ENCODE measurements around the gene TLX3. TPM values are rescaled to one million over a fixed set of nuclear protein-coding genes. Genes with fewer than 3 reads are reported as not detected.

TLX3 gene
- total RNA-seq, 2 donors from 2014 or later: not detected

DNA sequence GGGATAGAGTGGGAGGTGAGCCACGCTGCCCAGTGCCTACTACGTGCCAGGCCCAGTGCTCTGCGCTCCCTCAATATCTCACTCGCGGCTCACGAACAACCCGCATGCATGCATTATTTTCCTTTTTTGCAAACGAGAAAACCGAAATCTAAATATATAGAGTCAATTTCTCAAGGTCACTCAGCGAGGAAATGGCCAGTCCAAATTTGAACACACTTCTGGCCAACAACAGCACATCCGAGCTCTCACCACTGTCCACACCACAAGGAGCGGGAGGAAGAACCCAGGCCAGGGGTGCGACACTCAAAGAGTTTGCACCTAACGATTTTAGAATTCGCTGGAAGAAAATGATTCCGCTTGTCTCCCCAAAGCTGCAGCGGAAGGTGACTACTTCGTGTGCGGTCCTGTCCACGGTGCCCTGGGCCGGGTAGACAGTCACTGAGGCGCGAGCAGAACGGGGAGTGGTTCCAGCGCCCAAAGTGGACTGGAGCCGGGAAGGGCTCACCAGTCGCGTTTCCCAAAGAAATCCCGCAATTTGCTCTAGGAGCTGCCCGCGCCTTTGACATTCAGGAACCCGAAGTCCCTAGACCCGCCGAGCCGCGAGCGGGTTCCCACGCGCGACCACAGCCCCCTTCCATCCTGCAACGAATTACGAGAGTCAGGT is 1.1 kb upstream of the TLX3 start:
- H3K4me1 ChIP-seq (replicated peaks): peaks cover 12% of the 10 kb centered on the region
- 14% methylated on average over 42 of the region's 42 CpGs for WGBS
- peaks cover 81% of the 10 kb centered on the region for H3K27me3 ChIP-seq (replicated peaks; ENCODE audit: insufficient read depth)
- TF ChIP-seq CTCF (IDR thresholded peaks at IDR 0.05) (no peak), POLR2AphosphoS5 (IDR thresholded peaks at IDR 0.05) (no peak), POLR2A (IDR thresholded peaks at IDR 0.05) (no peak)
- H3K4me3 ChIP-seq: no peak overlapping the region
- H3K27ac ChIP-seq: no peak overlapping the region
- no peak for DNase-seq (ENCODE audit: low spot score)
- no peaks in the 10 kb centered on the region for H3K9me3 ChIP-seq
- H3K36me3 ChIP-seq: no peaks in the 10 kb centered on the region
- intact Hi-C loops (cut with DNase I): no loop called here

- no peaks in the 10 kb centered on the region for H3K36me3 ChIP-seq
- 2% methylated on average over 60 of the region's 106 CpGs for WGBS
- H3K4me1 ChIP-seq (replicated peaks): peaks cover 12% of the 10 kb centered on the region
- no peaks in the 10 kb centered on the region for H3K9me3 ChIP-seq
- intact Hi-C loops (cut with DNase I): no loop called here
- no peak overlapping the region for H3K27ac ChIP-seq
- H3K4me3 ChIP-seq: no peak overlapping the region
- TF ChIP-seq CTCF (IDR thresholded peaks at IDR 0.05) (no peak), POLR2AphosphoS5 (IDR thresholded peaks at IDR 0.05) (no peak)
- H3K27me3 ChIP-seq (replicated peaks; ENCODE audit: insufficient read depth): peaks cover 88% of the 10 kb centered on the region
- no peak for DNase-seq (ENCODE audit: low spot score)
Observed at GRCh38 chr5:171309276-171310211, 496 bp downstream of the TLX3 start.

- TF ChIP-seq POLR2AphosphoS5 (IDR thresholded peaks at IDR 0.05) (no peak), POLR2A (IDR thresholded peaks at IDR 0.05) (no peak), CTCF (IDR thresholded peaks at IDR 0.05) (no peak)
- Histone ChIP-seq H3K36me3 (no peaks in the 10 kb centered on the region), H3K9me3 (no peaks in the 10 kb centered on the region), H3K27ac (no peak overlapping the region), H3K27me3 (replicated peaks; ENCODE audit: insufficient read depth) (peaks cover 90% of the 10 kb centered on the region), H3K4me1 (replicated peaks) (peaks cover 12% of the 10 kb centered on the region), H3K4me3 (no peak overlapping the region)
- intact Hi-C loops (cut with DNase I): no loop called here
- DNase-seq (ENCODE audit: low spot score): no peak
- WGBS: 4% methylated on average over 41 of the region's 41 CpGs
Observed at GRCh38 chr5:171310212-171310818, 1.3 kb downstream of the TLX3 start.

- peaks cover 12% of the 10 kb centered on the region for H3K4me1 ChIP-seq (replicated peaks)
- H3K9me3 ChIP-seq: no peaks in the 10 kb centered on the region
- no peak overlapping the region for H3K27ac ChIP-seq
- peaks cover 92% of the 10 kb centered on the region for H3K27me3 ChIP-seq (replicated peaks; ENCODE audit: insufficient read depth)
- H3K36me3 ChIP-seq: no peaks in the 10 kb centered on the region
- no peak for DNase-seq (ENCODE audit: low spot score)
- WGBS: 2% methylated on average over 38 of the region's 41 CpGs
- no peak overlapping the region for H3K4me3 ChIP-seq
- TF ChIP-seq POLR2AphosphoS5 (IDR thresholded peaks at IDR 0.05) (no peak), POLR2A (IDR thresholded peaks at IDR 0.05) (no peak), CTCF (IDR thresholded peaks at IDR 0.05) (no peak)
- intact Hi-C loops (cut with DNase I): no loop called here
Observed at GRCh38 chr5:171310819-171311321, 1.8 kb downstream of the TLX3 start.
